AG04450 (cell line): ENCODE results near the gene LEUTX. TPM values are rescaled to one million over a fixed set of nuclear protein-coding genes. Genes with fewer than 3 reads are reported as not detected.

Source experiments
- CTCF ChIA-PET: fragments of 300-600, 350-600 bp; formaldehyde crosslinking; extraction: SDS; loops from one replicate; lab custom pipeline; 2022; ENCODE audit warnings: antibody characterized with exemption, inconsistent platforms; lab: Charles Lee
- POLR2A ChIA-PET: fragments of 350-600 bp; formaldehyde crosslinking; extraction: SDS; loops from one replicate; lab custom pipeline; 2021; ENCODE audit warnings: antibody characterized with exemption, inconsistent platforms; lab: Yijun Ruan, JAX
- DNase-seq: peaks from one replicate; pipeline ENCODE4 v3.0.0-alpha.2; 2011; ENCODE audit warnings: low read depth, low spot score
- H3K27ac ChIP-seq: one replicate; pipeline ENCODE4 v1.5.1; 2012; ENCODE audit warnings: low read depth, low read length, control low read depth
- H3K27me3 ChIP-seq: one replicate; pipeline ENCODE4 v1.6.0; 2012; ENCODE audit warnings: low read length; ENCODE audit not compliant: control insufficient read depth, insufficient read depth
- H3K4me3 ChIP-seq: 2 replicates; pipeline ENCODE4 v1.5.1; 2011; ENCODE audit warnings: mild to moderate bottlenecking, low read depth, low read length, control low read depth
- H3K9me3 ChIP-seq: 2 replicates; pipeline ENCODE4 v1.5.1; 2012; ENCODE audit warnings: low read length; ENCODE audit not compliant: control insufficient read depth, insufficient read depth
- CTCF ChIP-seq: IDR thresholded peaks from 2 replicates; pipeline ENCODE4 v1.5.1; 2011; ENCODE audit warnings: low read depth, low read length, control low read depth, inconsistent platforms
- polyA plus RNA-seq: library from polyadenylated mRNA; depleted of rRNA; stranded (reverse); fragments of >200 nt; gene quantifications from 2 replicates; pipeline ENCODE4 v1.2.3, GENCODE V29; 2011

The LEUTX gene
- polyA plus RNA-seq, 1 experiment: not detected

GRCh38 chr19:39768334-39768733 is 10.3 kb upstream of the LEUTX start:
- Histone ChIP-seq H3K27me3 (peaks cover 6% of the 10 kb centered on the region), H3K4me3 (no peak overlapping the region), H3K27ac (no peak overlapping the region), H3K9me3 (no peaks in the 10 kb centered on the region)
- ChIA-PET CTCF (interaction anchor here (1.7 to 7.5 kb wide), 4 partner anchors 10 to 74 kb away, joined by 7 to 45 read pairs (median 18); no protein-coding TSS in a partner anchor), POLR2A (no interaction called here)
- no peak for TF ChIP-seq CTCF
- DNase-seq: no peak

GRCh38 chr19:39768786-39769185 is 9.9 kb upstream of the LEUTX start:
- Histone ChIP-seq H3K9me3 (no peaks in the 10 kb centered on the region), H3K4me3 (no peak overlapping the region), H3K27me3 (peaks cover 6% of the 10 kb centered on the region), H3K27ac (no peak overlapping the region)
- ChIA-PET CTCF (interaction anchor here (0.6 to 7.5 kb wide), 4 partner anchors 24 to 1963 kb away, joined by 3 to 45 read pairs (median 5); partner anchors contain the start of gene FBL), POLR2A (no interaction called here)
- no peak for TF ChIP-seq CTCF
- DNase-seq: no peak

- H3K27ac ChIP-seq: no peak overlapping the region
- TF ChIP-seq CTCF: no peak
- DNase-seq: no peak
- H3K9me3 ChIP-seq: no peaks in the 10 kb centered on the region
- POLR2A ChIA-PET: no interaction called here
- no peak overlapping the region for H3K4me3 ChIP-seq
- CTCF ChIA-PET: interaction anchor here (0.8 to 1.4 kb wide), 2 partner anchors 14 to 190 kb away, joined by 5 to 6 read pairs; partner anchors contain the start of gene PSMC4
- peaks cover 7% of the 10 kb centered on the region for H3K27me3 ChIP-seq
These were observed 2.2 kb downstream of the LEUTX start for GRCh38 chr19:39780894-39781293.

- ChIA-PET POLR2A (interaction anchor here (0.5 kb wide), 1 partner anchor 172 kb away, joined by 8 read pairs; no protein-coding TSS in a partner anchor), CTCF (interaction anchor here (0.9 to 11.7 kb wide), 3 partner anchors 14 to 56 kb away, joined by 3 to 226 read pairs (median 4); partner anchors contain the start of gene FBL)
- Histone ChIP-seq H3K4me3 (no peak overlapping the region), H3K9me3 (peaks cover 5% of the 10 kb centered on the region; the same call in 1 of the 2 replicates), H3K27ac (no peak overlapping the region), H3K27me3 (peaks cover 2% of the 10 kb centered on the region)
- no peak for TF ChIP-seq CTCF
- DNase-seq: no peak
These were observed 9.6 kb downstream of the LEUTX start for GRCh38 chr19:39788244-39788643.

- no peak overlapping the region for H3K27ac ChIP-seq
- CTCF ChIA-PET: interaction anchor here (0.7 to 11.7 kb wide), 30 partner anchors 8 to 372 kb away, joined by 3 to 226 read pairs (median 7); partner anchors contain the start of genes DYRK1B, FBL and PSMC4
- TF ChIP-seq CTCF: peak; percentile 97
- POLR2A ChIA-PET: interaction anchor here (0.8 kb wide), 1 partner anchor 41 kb away, joined by 4 read pairs; the partner anchor contains the start of gene DYRK1B
- H3K27me3 ChIP-seq: peaks cover 3% of the 10 kb centered on the region
- peak overlapping the region; percentile 69 for H3K4me3 ChIP-seq
- peak; percentile 30 for DNase-seq
- H3K9me3 ChIP-seq: no peaks in the 10 kb centered on the region
These were observed 14.4 kb downstream of the LEUTX start for GRCh38 chr19:39792999-39793546.
